NCI-H1105 (cell line): ENCODE results near the gene UBA6.
"Not testable (repeated sequence)": the region's sequence is repeated elsewhere in the genome, so short reads cannot be mapped to it uniquely, and the experiment has no call there.

Experiments
- DNase-seq: peaks from one replicate; lab custom pipeline; 2025; lab: John Stamatoyannopoulos, UW

Gene UBA6

DNA sequence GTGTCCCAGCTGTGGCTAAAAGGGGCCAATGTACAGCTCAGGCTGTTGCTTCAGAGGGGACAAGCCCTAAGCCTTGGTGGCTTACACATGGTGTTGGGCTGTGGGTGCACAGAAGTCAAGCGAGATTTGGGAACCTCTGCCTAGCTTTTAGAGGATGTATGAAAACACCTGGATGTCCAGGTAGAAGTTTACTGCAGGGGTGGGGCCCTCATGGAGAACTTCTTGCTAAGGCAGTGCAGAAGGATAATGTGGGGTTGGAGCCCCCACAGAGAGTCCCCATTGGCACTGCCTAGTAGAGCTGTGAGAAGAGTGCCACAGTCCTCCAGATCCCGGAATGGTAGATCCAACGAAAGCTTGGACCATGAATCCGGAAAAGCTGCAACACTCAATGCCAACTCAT is 40.5 kb downstream of the UBA6 start:
- no peak for DNase-seq

DNA sequence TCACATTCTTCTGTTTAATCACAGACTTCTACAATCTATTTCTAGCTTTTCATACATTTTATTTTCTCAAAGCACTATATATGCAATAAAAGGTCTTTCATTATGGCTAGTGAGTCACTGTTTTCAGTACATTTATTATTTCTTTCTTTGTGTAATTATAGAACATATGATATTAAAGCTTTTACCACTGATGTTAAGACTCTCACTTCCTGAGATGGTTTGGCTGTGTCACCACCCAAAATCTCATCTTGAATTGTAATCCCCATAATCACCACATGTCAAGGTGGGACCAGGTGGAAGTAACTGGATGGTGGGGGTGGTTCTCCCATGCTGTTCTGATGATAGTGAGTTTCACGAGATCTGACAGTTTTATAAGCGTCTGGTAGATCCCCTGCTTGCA is 41.9 kb downstream of the UBA6 start:
- DNase-seq = no peak

DNA sequence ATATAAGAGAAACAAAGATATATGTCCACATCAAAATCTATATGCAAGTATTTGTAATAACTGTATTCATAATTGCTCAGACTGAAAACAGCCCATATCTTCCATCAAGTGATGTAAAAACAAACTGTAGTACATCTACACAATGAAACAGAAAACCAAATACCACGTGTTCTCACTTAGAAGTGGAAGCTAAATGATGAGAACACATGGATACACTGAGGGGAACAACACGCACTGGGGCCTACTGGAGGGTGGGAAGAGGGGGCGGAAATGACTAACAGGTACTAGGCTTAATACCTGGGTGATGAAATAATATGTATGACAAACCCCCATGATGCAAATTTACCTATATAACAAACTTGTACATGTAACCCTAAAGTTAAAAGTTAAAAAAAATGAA is 42.7 kb downstream of the UBA6 start:
- no peak for DNase-seq

DNA sequence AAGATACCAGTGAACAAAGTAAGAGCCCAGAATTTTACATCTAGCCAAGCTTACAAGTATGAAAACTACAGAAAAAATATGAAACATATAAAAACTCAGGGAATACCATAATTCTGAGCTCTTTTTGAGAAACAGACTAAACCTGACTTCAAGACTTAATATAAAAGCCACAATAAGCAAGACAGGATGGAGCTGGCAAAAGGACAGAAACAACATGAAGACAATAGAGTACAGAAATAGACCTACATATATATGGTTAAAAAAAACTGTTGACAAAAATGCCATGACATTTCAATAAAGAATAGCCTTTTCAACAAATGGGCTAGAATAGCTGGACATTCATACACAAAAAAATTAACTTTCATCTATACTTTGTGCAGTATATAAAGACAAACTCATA is 49.4 kb downstream of the UBA6 start:
- no peak for DNase-seq

DNA sequence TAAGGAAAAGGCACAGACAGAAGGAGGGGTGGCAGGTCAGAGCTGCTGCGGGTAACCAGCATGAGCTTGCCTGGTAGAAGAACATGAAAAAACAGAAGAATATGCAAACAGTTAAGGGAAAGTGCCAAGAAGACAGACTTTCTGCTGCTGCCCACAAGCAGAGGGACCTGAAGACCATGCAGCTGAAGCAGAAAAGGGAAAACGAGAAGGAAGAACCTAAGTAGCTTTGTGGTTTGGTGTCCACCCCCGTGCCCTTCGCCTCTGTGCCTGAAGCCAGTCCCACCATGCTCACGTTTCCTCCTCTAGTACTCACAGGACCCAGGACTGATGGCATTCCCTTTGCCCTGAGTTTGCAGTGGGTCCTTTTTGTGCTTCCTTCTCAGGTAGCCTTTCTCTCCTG is 62.8 kb downstream of the UBA6 start:
- DNase-seq = no peak

DNA sequence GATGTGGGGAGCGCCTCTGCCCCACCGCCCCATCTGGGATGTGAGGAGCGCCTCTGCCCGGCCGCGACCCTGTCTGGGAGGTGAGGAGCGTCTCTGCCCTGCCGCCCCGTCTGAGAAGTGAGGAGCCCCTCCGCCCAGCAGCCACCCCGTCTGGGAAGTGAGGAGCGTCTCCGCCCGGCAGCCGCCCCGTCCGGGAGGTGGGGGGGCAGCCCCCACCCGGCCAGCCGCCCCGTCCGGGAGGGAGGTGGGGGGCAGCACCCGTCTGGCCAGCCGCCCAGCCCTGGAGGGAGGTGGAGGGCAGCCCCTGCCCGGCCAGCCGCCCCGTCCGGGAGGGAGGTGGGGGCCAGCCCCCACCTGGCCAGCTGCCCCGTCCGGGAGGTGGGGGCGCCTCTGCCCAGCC is 64.0 kb downstream of the UBA6 start:
- not testable (repeated sequence) for DNase-seq

DNA sequence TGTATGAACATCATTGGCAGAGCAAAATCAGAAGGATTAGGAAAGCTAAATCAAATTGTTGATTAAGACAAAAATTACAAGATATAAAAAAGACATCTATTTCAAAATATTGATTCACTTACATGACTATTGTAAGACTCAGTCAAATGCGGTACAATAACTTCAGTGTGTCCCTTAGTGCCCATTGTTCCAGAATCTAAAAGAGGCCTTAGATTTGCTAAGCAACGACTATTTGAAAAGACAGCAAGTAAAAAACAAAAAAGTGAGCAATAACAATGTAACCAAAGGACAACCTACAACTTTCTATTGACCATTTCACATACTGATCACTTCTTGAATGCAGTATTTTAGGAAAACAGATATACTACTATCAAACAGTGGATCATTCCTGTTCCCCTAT is 65.6 kb downstream of the UBA6 start:
- DNase-seq = no peak

DNA sequence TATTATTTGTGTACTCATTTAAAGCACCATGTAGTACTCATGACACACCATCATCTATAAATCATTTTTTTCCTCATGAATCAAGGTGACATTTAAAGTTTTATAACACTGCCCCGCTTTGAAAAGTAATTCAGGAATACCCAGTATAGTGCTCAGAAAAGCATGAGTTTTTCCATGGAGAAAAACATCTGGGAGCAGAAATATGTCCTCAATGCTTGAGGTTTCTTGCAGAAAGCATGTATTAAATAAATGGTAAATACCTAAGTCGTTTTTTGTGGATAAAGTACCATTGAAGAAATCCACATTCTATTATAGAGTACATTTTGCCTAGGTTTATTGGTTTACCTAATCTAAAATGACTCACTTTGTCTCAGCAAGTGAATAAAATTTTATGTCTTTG is 66.2 kb downstream of the UBA6 start:
- DNase-seq = no peak

DNA sequence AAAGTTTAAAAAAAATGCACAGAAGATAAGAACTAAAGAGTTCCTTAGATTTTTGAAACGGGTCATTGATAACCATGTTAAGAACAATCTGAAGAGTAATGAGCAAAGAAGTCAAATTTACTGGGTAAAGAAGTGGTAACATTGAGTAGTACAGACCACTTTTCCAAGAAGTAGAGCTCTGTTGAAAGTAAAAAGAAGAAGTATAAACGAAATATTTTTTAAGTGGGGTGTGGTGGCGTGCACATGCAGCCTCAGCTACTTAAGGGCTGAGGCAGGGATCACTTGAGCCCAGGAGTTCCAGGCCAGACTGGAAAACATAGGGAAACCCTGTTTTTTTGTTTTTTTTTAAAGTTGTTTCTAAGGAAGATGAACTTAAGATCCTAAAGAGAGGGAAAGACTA is 68.5 kb downstream of the UBA6 start:
- no peak for DNase-seq

DNA sequence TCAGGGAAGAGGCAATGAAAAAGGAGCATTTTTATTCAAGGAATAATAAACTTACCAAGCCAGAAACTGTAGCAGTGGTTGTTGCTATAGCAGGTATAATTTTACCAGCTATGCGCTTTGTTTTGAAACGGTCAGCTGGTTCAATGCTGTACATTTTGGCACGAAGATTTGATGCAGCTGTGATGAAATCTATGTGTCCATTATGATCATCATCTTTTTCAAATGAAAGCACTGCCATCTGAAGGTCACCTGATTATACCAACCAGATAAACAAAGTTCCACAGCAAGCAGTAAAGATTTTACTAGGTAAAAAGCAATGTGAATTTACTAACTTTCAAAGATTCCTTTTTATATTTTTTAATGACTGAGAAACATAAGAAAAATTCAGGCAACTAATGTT is 76.0 kb downstream of the UBA6 start:
- no peak for DNase-seq

DNA sequence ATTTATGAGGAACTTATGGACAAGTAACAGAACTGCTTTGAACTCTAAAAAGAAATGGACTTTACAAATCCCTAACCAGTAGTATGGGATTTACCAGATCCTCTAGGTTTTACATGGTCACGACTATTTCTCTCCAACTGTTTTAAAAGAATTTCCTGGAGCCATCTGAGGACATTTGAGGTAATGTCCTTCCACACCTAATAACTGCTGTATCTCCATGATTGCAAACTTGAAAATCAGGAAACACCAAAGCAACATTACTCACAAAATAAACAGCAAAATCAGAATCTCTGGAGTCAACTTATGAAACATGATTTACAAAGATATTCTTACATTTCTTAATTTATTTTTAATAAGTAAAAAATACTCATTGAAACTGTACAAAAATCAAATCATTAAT is 84.5 kb downstream of the UBA6 start:
- DNase-seq = no peak

DNA sequence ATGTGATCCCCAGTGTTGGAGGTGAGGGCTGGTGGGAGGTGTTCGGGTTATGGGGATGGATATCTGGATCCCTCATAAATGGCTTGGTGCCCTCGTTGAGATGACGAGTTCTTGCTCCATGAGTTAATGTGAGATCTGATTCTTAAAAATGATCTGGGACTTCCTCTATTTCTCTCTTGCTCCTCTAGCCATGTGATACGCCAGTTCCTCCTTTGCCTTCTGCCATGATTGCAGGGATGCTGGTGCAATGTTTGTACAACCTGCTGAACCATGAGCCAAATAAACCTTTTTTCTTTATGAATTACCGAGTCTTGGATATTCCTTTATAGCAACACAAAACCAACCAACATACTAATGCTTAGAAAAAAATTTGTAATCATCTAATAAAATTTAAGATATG is 85.8 kb downstream of the UBA6 start:
- DNase-seq = no peak

DNA sequence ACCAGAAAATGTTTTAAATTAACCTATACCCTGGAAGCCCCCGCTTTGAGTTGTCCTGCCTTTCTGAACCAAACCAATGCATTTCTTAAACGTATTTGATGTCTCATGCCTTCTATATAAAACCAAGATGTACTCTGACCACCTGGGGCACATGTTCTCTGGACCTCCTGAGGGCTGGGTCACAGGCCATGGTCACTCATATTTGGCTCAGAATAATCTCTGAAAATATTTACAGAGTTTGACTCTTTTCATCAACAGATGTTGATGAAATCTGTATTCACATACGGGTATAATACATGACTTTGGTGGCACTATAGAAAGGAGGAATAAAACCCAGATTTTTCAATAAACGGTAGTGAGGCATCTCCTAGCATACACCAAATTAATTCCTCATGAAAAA is 86.8 kb downstream of the UBA6 start:
- DNase-seq = no peak

DNA sequence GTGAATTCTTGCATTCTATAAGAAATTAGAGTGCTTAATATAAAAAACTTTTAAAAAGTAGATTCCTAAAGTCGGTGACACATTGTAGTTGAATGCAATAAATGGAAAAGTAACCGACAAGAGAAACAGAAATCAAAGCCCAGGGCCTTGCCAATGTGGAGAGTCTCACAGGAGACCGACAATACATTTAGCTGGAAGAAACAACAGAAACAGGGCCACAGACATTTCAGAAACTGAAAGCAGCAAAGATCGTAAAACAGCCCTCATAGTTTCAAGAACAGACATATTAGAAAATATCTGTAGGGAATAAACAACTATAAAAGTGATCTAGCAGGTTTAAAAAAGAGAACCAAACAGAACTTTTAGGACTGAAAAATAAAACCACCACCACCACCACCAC is 92.9 kb downstream of the UBA6 start:
- no peak for DNase-seq

DNA sequence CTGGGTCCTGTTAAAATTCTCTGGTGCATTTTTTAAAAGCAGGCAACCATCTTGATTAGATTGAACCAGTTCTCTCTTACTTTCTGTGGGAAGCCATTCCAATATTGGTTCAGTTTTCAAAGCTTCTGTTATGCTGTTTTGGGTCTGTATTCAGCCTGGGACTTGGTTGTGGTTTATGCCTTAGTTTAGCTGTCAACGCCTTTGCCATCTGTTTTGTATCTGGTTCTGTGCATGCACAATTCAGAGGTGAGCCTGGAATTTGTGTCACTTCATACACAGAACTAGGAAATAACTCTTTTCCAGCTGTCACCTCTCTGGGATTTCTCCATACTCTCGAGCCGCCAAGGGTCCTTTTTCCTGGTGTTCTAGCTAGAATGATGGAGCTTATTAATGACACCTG is 96.2 kb downstream of the UBA6 start:
- no peak for DNase-seq

DNA sequence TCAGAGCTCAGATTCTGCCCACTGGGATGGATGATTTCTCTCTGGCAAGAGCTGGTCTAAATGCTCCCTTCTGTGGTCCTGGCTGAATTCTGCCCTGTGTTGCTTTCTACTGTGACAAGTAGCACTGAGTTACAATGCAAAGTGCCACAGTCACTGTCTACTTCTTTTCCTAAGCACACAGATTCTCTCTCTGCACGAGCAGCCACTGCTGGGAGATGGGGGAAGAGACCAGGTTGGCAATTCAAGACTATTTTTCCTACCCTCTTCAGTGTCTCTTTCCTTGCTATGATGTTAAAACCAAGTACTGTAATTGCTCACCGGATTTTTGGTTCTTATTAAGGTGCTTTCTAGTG is 97.0 kb downstream of the UBA6 start:
- no peak for DNase-seq

DNA sequence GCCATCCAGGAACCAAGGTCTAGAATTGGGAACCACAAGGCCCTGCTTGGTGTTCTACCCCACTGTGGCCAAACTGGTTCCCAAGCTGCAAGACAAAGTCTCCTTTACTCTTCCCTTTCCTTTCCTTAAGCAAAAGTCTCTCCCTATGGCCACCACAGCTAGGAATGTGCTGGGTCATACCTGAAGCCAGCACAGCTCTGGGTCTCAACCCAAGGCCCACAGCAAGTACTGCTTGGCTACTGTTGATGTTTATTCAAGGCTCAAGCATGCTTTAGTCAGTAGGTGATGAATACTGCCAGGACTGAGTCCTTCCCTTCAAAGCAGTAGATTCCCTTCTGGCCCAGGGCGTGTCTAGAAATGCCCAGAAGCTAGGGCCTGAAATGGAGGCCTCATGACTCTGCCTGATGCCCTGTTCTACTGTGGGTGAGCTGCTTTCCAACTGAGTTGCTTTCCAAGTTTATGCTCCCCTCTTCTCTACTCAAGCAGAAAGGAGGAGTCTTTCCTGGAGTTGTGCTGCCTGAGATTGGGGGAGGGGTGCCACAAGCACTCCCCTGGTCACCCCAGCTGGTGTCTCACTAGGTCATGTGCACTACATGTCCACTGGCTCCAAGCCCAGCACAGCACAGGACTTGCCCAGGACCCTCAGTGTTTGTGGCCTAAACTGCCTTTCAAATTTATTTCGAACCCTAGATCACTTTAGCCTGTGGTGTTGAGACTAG is 97.5 kb downstream of the UBA6 start:
- DNase-seq = no peak

DNA sequence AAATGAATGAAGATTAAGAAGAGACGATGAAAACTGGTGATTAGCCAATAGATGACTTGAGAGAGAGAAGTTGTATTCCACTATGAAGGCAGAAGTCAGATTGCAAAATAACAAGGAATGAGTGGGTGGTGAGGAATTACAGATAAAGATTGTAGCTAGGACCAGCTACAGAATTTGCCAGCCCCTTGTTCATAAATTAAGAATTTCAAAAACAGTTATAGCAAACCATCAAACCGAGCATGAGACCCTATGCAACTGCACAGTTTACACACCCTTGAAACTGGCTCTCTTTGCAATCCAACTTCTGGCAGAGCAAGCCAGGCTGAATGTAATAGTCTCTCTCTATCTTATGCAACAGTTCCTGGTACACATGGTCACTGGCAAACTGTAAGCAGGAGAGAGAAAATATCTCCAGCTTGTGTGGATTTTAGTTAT is 107.2 kb downstream of the UBA6 start:
- no peak for DNase-seq

DNA sequence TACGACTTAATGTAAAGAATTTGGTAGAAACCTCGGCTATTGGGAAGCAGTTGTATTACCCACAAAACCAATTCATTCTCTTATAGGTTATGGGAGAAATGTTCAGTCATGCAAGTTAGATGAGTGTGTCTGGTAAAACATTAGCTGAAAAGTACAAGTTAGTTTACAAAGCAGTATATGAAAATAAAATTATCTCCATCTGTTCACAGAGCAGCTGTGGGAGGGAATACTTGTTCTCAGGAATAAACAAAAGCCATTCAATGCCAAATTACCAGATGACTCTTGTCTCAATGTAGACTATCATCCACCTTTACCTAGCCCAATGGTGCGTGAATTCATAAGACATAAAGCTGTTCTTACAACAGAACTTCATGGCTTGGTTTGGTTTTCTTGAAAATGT is 113.8 kb downstream of the UBA6 start:
- no peak for DNase-seq

DNA sequence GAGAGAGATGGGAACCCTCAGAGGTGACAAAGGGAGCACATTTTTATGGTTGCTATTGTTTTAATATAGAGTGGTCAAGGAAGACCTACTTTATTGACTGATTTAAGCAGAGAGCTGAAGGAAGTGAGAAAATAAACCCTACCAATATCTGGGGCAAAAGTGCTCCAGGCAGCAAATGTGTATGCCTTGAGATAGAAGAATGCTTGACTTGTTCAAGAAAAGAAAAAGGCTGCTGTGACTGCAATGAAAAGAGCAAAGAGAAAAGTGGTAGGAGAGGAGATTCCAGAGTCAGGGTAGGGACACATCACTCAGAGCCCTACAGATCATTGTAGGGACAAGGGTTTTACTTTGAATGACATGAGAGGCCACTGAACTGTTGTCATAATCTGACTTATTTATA is 116.5 kb downstream of the UBA6 start:
- DNase-seq = no peak

DNA sequence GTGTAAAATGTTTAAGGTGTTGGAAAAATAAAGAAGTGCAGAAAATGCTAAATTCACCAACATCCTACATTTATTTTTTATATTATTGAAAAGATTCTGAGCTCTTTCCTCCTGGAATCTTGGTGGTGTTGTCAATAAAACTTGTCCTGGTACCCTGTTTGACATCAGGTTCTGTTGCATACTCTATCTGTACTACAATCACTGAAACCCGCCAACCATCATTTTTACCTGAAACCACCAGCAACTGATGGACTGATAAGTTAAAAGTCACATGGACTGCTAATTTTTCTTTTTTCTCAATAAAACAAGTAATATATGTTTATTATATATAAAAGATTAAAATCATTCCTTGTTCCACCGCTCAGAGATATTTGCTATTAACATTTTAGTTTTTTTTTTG is 119.0 kb downstream of the UBA6 start:
- no peak for DNase-seq

DNA sequence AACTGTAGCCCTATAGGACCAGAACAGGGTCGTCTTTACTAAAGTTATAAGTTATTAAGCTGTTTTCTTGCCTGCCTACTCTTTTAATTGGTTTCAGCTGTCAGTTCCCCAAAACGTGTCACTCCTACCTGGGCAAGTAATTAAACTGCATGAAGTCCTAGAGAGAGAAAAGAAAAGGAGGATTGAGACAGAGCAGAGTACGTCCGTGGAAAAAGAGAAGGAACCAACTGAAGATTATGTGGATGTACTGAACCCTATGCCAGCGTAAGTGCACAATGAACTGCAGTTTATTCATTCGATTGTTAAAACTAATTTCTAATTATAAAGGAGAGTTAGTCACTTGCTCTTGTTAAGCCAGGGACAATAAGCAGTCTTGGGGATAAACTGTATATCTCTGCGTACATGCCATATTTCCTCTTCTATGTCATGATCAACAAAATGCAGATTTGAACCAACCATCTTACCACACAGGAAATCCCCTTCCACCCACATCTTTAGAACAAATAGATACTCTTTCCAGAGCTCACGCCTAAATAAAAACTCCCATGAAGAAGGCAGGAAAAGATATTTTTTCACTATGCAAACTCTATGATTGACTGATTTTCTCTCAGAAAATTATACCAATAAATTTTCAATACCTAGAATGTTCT is 119.6 kb downstream of the UBA6 start:
- DNase-seq = no peak

DNA sequence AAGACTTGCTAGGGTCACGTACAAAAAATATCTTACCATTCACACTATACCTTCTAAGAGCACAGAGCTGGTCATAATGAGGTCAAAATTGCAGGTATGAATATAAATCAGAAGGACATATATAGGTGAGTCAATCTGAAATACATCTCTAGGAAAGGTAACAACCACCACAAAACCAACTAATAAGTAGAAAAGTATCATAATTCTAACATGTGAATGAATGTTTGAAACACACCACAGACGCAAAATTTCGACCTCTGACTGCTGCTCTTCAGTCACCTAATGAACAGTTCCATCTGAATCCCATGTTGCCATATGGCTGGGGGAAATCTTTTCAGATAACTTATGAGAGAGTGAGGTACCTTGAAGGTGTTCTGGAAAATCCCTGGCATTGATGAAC is 120.4 kb downstream of the UBA6 start:
- DNase-seq = no peak

DNA sequence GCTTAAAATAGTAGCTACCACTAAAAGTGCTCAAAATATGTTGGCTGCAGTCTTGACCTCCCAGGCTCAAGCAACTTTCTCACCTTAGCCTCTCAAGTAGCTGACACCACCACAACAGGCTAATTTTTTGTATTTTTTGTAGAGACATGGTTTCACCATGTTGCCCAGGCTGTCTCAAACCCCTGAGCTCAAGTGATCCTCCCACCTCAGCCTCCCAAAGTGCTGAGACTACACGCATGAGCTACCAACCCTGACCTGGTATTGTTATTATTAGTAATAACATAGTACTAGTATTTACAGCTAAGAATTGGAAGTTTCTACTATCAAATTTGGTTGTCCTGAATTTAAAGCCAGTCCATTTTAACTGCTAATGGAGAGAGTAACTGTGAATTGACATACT is 124.4 kb downstream of the UBA6 start:
- no peak for DNase-seq
